ENCODE measurements around the gene SIGMAR1. TPM values are rescaled to one million over a fixed set of nuclear protein-coding genes. Genes with fewer than 3 reads are reported as not detected.

Gene SIGMAR1
- total and polyA plus RNA-seq, 3 donors from 2014 or later: 50.3 to 92.4 (median 87.1) TPM

DNA sequence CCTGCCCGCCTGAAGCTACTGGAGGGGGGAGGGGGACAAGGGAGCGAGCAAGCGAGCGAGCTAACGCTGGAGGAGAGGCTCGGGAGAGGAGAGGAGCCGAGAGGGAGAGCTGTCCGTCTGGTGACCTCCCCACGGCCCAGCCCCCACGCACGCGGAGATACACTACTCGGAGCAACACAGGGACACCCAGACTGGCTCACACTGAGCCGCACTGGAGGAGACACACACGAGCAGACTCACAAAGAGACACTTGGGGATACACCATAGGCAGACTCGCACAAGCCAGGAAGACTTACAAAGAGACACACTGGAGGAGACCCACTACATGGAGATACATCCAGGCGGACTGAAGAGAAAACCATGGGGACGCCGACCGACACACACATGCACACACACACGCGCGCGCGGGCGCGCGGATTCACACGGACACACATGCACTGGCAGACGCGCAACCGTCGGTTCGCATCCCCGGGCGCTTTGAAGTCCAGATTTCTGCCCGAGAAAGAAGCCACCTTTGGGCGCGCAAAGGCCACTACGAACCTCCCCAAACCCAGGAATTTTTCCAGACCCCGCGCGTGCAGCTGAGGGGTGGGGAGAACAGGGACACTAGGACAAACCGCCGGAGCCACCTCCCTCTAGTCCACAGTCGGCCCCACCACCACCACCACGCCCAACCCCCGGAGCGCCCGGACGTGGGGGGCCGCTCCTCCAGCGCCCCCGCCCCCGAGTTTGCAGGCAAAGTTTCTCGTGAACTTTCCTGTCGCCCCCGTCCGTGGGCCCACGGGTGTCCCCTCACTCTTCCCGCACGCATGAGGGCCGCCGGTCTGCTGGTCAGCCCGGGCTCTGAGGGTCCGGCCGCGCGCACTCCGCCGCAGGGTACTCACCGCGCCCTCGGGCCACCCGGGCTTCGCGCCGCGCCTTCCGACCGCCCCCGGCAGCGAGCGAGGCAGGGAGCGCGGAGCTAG lies 48.6 kb downstream of the SIGMAR1 start:
- no peaks in the 10 kb centered on the region for H3K27me3 ChIP-seq
- peaks cover 21% of the 10 kb centered on the region for H3K4me1 ChIP-seq
- H3K27ac ChIP-seq: no peak overlapping the region
- DNase-seq: no peak
- intact Hi-C loops (cut with DNase I; ENCODE audit: low total_unique reads): no loop called here
- peak overlapping the region; percentile 45 to 56 for H3K4me3 ChIP-seq
- no peak for TF ChIP-seq POLR2A (IDR thresholded peaks at IDR 0.05)
- TF ChIP-seq, protein P1, sequence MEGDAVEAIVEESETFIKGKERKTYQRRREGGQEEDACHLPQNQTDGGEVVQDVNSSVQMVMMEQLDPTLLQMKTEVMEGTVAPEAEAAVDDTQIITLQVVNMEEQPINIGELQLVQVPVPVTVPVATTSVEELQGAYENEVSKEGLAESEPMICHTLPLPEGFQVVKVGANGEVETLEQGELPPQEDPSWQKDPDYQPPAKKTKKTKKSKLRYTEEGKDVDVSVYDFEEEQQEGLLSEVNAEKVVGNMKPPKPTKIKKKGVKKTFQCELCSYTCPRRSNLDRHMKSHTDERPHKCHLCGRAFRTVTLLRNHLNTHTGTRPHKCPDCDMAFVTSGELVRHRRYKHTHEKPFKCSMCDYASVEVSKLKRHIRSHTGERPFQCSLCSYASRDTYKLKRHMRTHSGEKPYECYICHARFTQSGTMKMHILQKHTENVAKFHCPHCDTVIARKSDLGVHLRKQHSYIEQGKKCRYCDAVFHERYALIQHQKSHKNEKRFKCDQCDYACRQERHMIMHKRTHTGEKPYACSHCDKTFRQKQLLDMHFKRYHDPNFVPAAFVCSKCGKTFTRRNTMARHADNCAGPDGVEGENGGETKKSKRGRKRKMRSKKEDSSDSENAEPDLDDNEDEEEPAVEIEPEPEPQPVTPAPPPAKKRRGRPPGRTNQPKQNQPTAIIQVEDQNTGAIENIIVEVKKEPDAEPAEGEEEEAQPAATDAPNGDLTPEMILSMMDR (IDR thresholded peaks at IDR 0.05): no peak
- no peaks in the 10 kb centered on the region for H3K9me3 ChIP-seq
- WGBS, 2 donors: 2% methylated on average over 31 to 73 of the region's 86 CpGs
- no peaks in the 10 kb centered on the region for H3K36me3 ChIP-seq (ENCODE audit: low read depth, missing control alignments)

DNA sequence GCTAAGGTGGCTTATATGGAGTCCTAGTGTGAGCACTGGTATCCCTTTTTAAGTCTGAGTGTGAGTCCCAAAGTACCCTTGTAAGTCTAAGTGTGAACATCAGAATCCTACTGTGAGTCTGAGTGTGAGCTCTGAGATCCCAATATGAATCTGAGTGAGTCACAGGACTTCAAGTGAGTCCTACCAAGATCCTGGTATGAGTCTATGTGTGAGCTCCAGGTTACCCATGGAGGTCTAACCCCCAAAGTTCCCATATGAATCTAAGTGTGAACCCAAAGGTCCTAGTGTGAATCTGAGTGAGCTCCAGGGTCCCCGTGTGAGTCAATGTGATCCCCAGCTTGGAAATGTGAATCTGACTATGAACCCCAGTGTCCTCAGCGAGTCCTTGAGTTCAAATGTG lies 50.3 kb downstream of the SIGMAR1 start:
- no peaks in the 10 kb centered on the region for H3K27me3 ChIP-seq
- WGBS, 2 donors: 71 to 81% methylated on average over 2 of the region's 2 CpGs

GRCh38 chr9:34585946-34586669 lies 51.5 kb downstream of the SIGMAR1 start:
- no peaks in the 10 kb centered on the region for H3K9me3 ChIP-seq
- no peak overlapping the region for H3K4me3 ChIP-seq
- intact Hi-C loops (cut with DNase I; ENCODE audit: low total_unique reads): no loop called here
- no peaks in the 10 kb centered on the region for H3K36me3 ChIP-seq (ENCODE audit: low read depth, missing control alignments)
- no peak overlapping the region for H3K27ac ChIP-seq
- TF ChIP-seq, protein P1 (IDR thresholded peaks at IDR 0.05): no peak
- TF ChIP-seq POLR2A (IDR thresholded peaks at IDR 0.05): no peak
- 77 to 85% methylated on average over 5 to 10 of the region's 11 CpGs for WGBS, 2 donors
- no peak for DNase-seq
- H3K27me3 ChIP-seq: no peaks in the 10 kb centered on the region
- H3K4me1 ChIP-seq: peaks cover 5% of the 10 kb centered on the region

More for the DNA sequence above, 50.3 kb downstream of the SIGMAR1 start:
- TF ChIP-seq POLR2A (IDR thresholded peaks at IDR 0.05): no peak
- TF ChIP-seq, protein P1 (IDR thresholded peaks at IDR 0.05): no peak
- Histone ChIP-seq H3K36me3 (ENCODE audit: low read depth, missing control alignments) (no peaks in the 10 kb centered on the region), H3K27ac (no peak overlapping the region), H3K9me3 (no peaks in the 10 kb centered on the region), H3K4me3 (no peak overlapping the region), H3K4me1 (peaks cover 6% of the 10 kb centered on the region)
- DNase-seq: no peak
- intact Hi-C loops (cut with DNase I; ENCODE audit: low total_unique reads): no loop called here

- no peaks in the 10 kb centered on the region for H3K36me3 ChIP-seq (ENCODE audit: low read depth, missing control alignments)
- no peaks in the 10 kb centered on the region for H3K27me3 ChIP-seq
- no peaks in the 10 kb centered on the region for H3K9me3 ChIP-seq
- 77 to 96% methylated on average over 4 to 5 of the region's 5 CpGs for WGBS, 2 donors
- H3K4me3 ChIP-seq: no peak overlapping the region
- intact Hi-C loops (cut with DNase I; ENCODE audit: low total_unique reads): no loop called here
- TF ChIP-seq, protein P1 (IDR thresholded peaks at IDR 0.05): no peak
- no peak for TF ChIP-seq POLR2A (IDR thresholded peaks at IDR 0.05)
- DNase-seq: no peak
- no peaks in the 10 kb centered on the region for H3K4me1 ChIP-seq
- H3K27ac ChIP-seq: no peak overlapping the region
Measured at GRCh38 chr9:34584970-34585369, 52.6 kb downstream of the SIGMAR1 start.

Small RNAs within 50 kb of the gene (small RNA-seq; reads per million reads assigned to genes)
- 0 reads per million in 2 donors for gene CCL27

Other genes with a start within 250 kb of the SIGMAR1 start
- gene FAM219A, start 179.2 kb downstream of the SIGMAR1 start, total RNA-seq: 10 to 100 TPM; 12.6 to 17.9 TPM
- 12.2 TPM for gene FAM219A, start 179.2 kb downstream of the SIGMAR1 start, polyA plus RNA-seq (ENCODE audit: insufficient read depth, low read depth, low replicate concordance)
- 10 to 100 TPM; 22.7 to 36.7 TPM for gene DNAI1, start 179.0 kb downstream of the SIGMAR1 start, total RNA-seq
- 109 TPM for gene DNAI1, start 179.0 kb downstream of the SIGMAR1 start, polyA plus RNA-seq (ENCODE audit: insufficient read depth, low read depth, low replicate concordance)
- gene ENHO, start 114.8 kb downstream of the SIGMAR1 start, total RNA-seq: 10 to 100 TPM; 24.7 to 31.2 TPM
- gene ENHO, start 114.8 kb downstream of the SIGMAR1 start, polyA plus RNA-seq (ENCODE audit: insufficient read depth, low read depth, low replicate concordance): 25.7 TPM
- 10 to 100 TPM; 16.0 TPM for gene CNTFR, start 48.1 kb downstream of the SIGMAR1 start, total RNA-seq
- gene CNTFR, start 48.1 kb downstream of the SIGMAR1 start, polyA plus RNA-seq (ENCODE audit: insufficient read depth, low read depth, low replicate concordance): 11.8 TPM
- gene RPP25L, start 25.7 kb downstream of the SIGMAR1 start, total RNA-seq: 10 to 100 TPM; 23.5 to 26.8 TPM
- 25.1 TPM for gene RPP25L, start 25.7 kb downstream of the SIGMAR1 start, polyA plus RNA-seq (ENCODE audit: insufficient read depth, low read depth, low replicate concordance)
- gene DCTN3, start 17.3 kb downstream of the SIGMAR1 start, total RNA-seq: 10 to 100 TPM; 55.1 to 78.5 TPM
- gene DCTN3, start 17.3 kb downstream of the SIGMAR1 start, polyA plus RNA-seq (ENCODE audit: insufficient read depth, low read depth, low replicate concordance): 82.9 TPM
- gene ARID3C, start 8.7 kb downstream of the SIGMAR1 start, total RNA-seq: under 1 TPM; 0.31 to 0.37 TPM
- gene ARID3C, start 8.7 kb downstream of the SIGMAR1 start, polyA plus RNA-seq (ENCODE audit: insufficient read depth, low read depth, low replicate concordance): 0.45 TPM
- gene GALT, start 8.9 kb upstream of the SIGMAR1 start, total RNA-seq: 10 to 100 TPM; 46.1 to 55.6 TPM
- 25.9 TPM for gene GALT, start 8.9 kb upstream of the SIGMAR1 start, polyA plus RNA-seq (ENCODE audit: insufficient read depth, low read depth, low replicate concordance)
- 10 to 100 TPM; 39.8 to 58.0 TPM for gene IL11RA, start 14.4 kb upstream of the SIGMAR1 start, total RNA-seq
- 28.7 TPM for gene IL11RA, start 14.4 kb upstream of the SIGMAR1 start, polyA plus RNA-seq (ENCODE audit: insufficient read depth, low read depth, low replicate concordance)
- gene CCL27, start 24.9 kb upstream of the SIGMAR1 start, total RNA-seq: 1 to 10 TPM in 1 of 2 donors, not detected in 1; 3.1 TPM
- 1.4 TPM for gene CCL27, start 24.9 kb upstream of the SIGMAR1 start, polyA plus RNA-seq (ENCODE audit: insufficient read depth, low read depth, low replicate concordance)
- gene CCL19, start 53.5 kb upstream of the SIGMAR1 start, total RNA-seq: not detected
- 15.5 TPM for gene CCL19, start 53.5 kb upstream of the SIGMAR1 start, polyA plus RNA-seq (ENCODE audit: insufficient read depth, low read depth, low replicate concordance)
- 1 to 10 TPM; 1.7 to 2.0 TPM for gene CCL21, start 72.3 kb upstream of the SIGMAR1 start, total RNA-seq
- 76.3 TPM for gene CCL21, start 72.3 kb upstream of the SIGMAR1 start, polyA plus RNA-seq (ENCODE audit: insufficient read depth, low read depth, low replicate concordance)

All from testis (tissue), 3 donors.